Measurements from ENCODE around the gene KRTAP12-1. TPM values are rescaled to one million over a fixed set of nuclear protein-coding genes. Genes with fewer than 3 reads are reported as not detected.

Gene KRTAP12-1
- total and polyA plus RNA-seq, 2 donors (not counting 3 experiments of a cell fraction or from before 2014, with no cell fraction given) = not detected

DNA sequence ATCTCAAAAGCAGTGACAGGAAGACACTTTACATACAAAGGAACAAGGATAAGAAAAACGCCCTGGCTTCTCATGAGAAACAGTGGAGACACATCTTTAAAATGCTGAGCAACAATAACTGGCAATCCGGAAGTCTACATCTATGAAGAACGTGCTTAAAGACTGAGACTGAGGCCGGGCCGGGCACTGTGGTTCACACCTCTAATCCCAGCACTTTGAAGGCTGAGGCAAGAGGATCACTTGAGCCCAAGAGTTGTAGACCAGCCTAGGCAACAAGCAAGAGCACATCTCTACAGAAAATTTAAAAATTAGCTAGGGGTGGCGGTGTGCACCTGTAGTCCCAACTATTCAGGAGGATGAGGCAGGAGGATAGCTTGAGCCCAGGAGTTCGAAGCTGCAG lies 2.1 kb upstream of the KRTAP12-1 start:
- TF ChIP-seq JUN (IDR thresholded peaks at IDR 0.05; ENCODE audit: borderline replicate concordance, insufficient read depth, insufficient read length, low read depth) (no peak), MYC (IDR thresholded peaks at IDR 0.05; ENCODE audit: low read depth, low read length) (no peak), GATA2 (IDR thresholded peaks at IDR 0.05; ENCODE audit: insufficient read depth, insufficient read length, low read depth, low read length) (no peak), EZH2 (IDR thresholded peaks at IDR 0.05; ENCODE audit: borderline replicate concordance, low read depth, low read length, severe bottlenecking) (no peak)
- TF ChIP-seq, protein P1, sequence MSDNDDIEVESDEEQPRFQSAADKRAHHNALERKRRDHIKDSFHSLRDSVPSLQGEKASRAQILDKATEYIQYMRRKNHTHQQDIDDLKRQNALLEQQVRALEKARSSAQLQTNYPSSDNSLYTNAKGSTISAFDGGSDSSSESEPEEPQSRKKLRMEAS (IDR thresholded peaks at IDR 0.05; ENCODE audit: insufficient read depth, insufficient read length) = no peak
- H4K20me1 ChIP-seq (replicated peaks; ENCODE audit: control insufficient read depth, extremely low read depth, insufficient read depth, low read length) = no peaks in the 10 kb centered on the region
- H3K4me2 ChIP-seq (ENCODE audit: insufficient read depth, low read length) = no peak overlapping the region
- no peak overlapping the region for H3K4me3 ChIP-seq (replicated peaks in 1 of 3; ENCODE audit: insufficient read depth in 1 of 3, low read depth in 1 of 3, low read length in 3 of 3)
- no peaks in the 10 kb centered on the region for H3K79me2 ChIP-seq (ENCODE audit: control insufficient read depth, insufficient read depth, low read length)
- peaks cover 5 to 10% of the 10 kb centered on the region in 2 experiments for H3K27me3 ChIP-seq (ENCODE audit: control insufficient read depth in 2 of 2, insufficient read depth in 2 of 2, low read length in 2 of 2)
- H2AFZ ChIP-seq (ENCODE audit: low read depth, low read length) = no peak overlapping the region
- dilution Hi-C loops (cut with MboI; ENCODE audit: extremely low pct_ligation_motif_present, low sequenced_read_pairs) = no loop called here
- no peaks in the 10 kb centered on the region for H3K4me1 ChIP-seq (ENCODE audit: control insufficient read depth, extremely low read depth, insufficient read depth, low read length)
- CTCF ChIA-PET = interaction anchor here (1.3 to 2.2 kb wide), 3 partner anchors 11 to 109 kb away, joined by 3 to 5 read pairs (median 3); no protein-coding TSS in a partner anchor
- no peak overlapping the region for H3K9ac ChIP-seq (replicated peaks; ENCODE audit: extremely low read depth, insufficient read depth, low read length)
- no peaks in the 10 kb centered on the region for H3K9me1 ChIP-seq (replicated peaks; ENCODE audit: control insufficient read depth, extremely low read depth, insufficient read depth, low read length)
- intact Hi-C loops (cut with micrococcal nuclease) = no loop called here
- no peaks in the 10 kb centered on the region for H3K36me3 ChIP-seq (ENCODE audit: control insufficient read depth in 2 of 2, extremely low read depth in 1 of 2, insufficient read depth in 2 of 2, low read length in 2 of 2)
- no peak for DNase-seq (ENCODE audit: low read depth, low spot score)
- BruUV-seq (replicated peaks) = no TSS peak
- H3K27ac ChIP-seq (ENCODE audit: insufficient read depth, low read depth, low read length) = no peak overlapping the region
- FAIRE-seq = no peak
- POLR2A ChIA-PET = no interaction called here
- no peaks in the 10 kb centered on the region for H3K9me3 ChIP-seq (replicated peaks; ENCODE audit: control insufficient read depth, insufficient read depth, low read length)

DNA sequence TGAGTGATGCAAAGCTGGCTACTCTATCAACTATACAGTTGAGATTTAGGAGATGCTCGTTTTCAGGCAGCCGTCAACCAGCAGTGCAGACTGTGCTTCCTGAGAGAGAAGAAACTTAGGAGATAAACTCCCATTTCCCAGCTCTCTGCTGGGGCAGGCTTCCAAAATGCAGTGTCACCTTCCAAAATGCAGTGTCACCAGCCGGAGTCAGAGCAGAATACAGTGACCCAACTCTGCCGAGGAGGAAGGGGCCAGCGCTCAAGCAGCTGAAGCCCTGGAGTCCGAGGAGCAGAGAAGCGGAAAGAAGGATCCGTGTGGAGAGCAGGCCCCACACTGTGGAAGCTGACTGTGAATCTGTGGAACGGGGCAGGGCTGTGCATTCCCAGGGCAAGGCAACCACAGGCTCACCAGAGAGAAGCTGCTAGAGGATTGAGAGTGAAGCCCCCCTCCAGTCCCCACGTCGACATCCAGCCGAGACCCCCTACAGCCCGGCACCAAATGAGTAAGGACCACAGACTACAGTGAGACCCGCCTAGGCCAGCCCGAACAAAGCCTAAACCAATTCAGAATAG lies 703 bp upstream of the KRTAP12-1 start:
- Histone ChIP-seq H3K4me3 (replicated peaks in 1 of 3; ENCODE audit: insufficient read depth in 1 of 3, low read depth in 1 of 3, low read length in 3 of 3) (no peak overlapping the region), H3K27ac (ENCODE audit: insufficient read depth, low read depth, low read length) (no peak overlapping the region), H2AFZ (ENCODE audit: low read depth, low read length) (no peak overlapping the region), H3K9me1 (replicated peaks; ENCODE audit: control insufficient read depth, extremely low read depth, insufficient read depth, low read length) (no peaks in the 10 kb centered on the region), H4K20me1 (replicated peaks; ENCODE audit: control insufficient read depth, extremely low read depth, insufficient read depth, low read length) (no peaks in the 10 kb centered on the region), H3K27me3 (ENCODE audit: control insufficient read depth in 2 of 2, insufficient read depth in 2 of 2, low read length in 2 of 2) (peaks cover 4 to 10% of the 10 kb centered on the region in 2 experiments), H3K79me2 (ENCODE audit: control insufficient read depth, insufficient read depth, low read length) (no peaks in the 10 kb centered on the region), H3K4me2 (ENCODE audit: insufficient read depth, low read length) (no peak overlapping the region), H3K9me3 (replicated peaks; ENCODE audit: control insufficient read depth, insufficient read depth, low read length) (no peaks in the 10 kb centered on the region), H3K36me3 (ENCODE audit: control insufficient read depth in 2 of 2, extremely low read depth in 1 of 2, insufficient read depth in 2 of 2, low read length in 2 of 2) (no peaks in the 10 kb centered on the region), H3K9ac (replicated peaks; ENCODE audit: extremely low read depth, insufficient read depth, low read length) (no peak overlapping the region), H3K4me1 (ENCODE audit: control insufficient read depth, extremely low read depth, insufficient read depth, low read length) (no peaks in the 10 kb centered on the region)
- ChIA-PET CTCF (no interaction called here), POLR2A (no interaction called here)
- intact Hi-C loops (cut with micrococcal nuclease) = no loop called here
- DNase-seq (ENCODE audit: low read depth, low spot score) = no peak
- dilution Hi-C loops (cut with MboI; ENCODE audit: extremely low pct_ligation_motif_present, low sequenced_read_pairs) = no loop called here
- TF ChIP-seq, protein P1 (IDR thresholded peaks at IDR 0.05; ENCODE audit: insufficient read depth, insufficient read length) = no peak
- TF ChIP-seq POLR2A (IDR thresholded peaks at IDR 0.05; ENCODE audit: low read depth, low read length) (no peak), FOS (IDR thresholded peaks at IDR 0.05; ENCODE audit: borderline replicate concordance, insufficient read depth, low read length) (no peak), GATA2 (IDR thresholded peaks at IDR 0.05; ENCODE audit: insufficient read depth, insufficient read length, low read depth, low read length) (no peak), POLR2AphosphoS5 (IDR thresholded peaks at IDR 0.05; ENCODE audit: insufficient read depth, low read depth, low read length) (no peak), JUN (IDR thresholded peaks at IDR 0.05; ENCODE audit: borderline replicate concordance, insufficient read depth, insufficient read length, low read depth) (no peak), MYC (IDR thresholded peaks at IDR 0.05; ENCODE audit: low read depth, low read length) (no peak), EZH2 (IDR thresholded peaks at IDR 0.05; ENCODE audit: borderline replicate concordance, low read depth, low read length, severe bottlenecking) (no peak)
- TF ChIP-seq, protein P2, sequence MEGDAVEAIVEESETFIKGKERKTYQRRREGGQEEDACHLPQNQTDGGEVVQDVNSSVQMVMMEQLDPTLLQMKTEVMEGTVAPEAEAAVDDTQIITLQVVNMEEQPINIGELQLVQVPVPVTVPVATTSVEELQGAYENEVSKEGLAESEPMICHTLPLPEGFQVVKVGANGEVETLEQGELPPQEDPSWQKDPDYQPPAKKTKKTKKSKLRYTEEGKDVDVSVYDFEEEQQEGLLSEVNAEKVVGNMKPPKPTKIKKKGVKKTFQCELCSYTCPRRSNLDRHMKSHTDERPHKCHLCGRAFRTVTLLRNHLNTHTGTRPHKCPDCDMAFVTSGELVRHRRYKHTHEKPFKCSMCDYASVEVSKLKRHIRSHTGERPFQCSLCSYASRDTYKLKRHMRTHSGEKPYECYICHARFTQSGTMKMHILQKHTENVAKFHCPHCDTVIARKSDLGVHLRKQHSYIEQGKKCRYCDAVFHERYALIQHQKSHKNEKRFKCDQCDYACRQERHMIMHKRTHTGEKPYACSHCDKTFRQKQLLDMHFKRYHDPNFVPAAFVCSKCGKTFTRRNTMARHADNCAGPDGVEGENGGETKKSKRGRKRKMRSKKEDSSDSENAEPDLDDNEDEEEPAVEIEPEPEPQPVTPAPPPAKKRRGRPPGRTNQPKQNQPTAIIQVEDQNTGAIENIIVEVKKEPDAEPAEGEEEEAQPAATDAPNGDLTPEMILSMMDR (IDR thresholded peaks at IDR 0.05; ENCODE audit: extremely low read depth in 1 of 2, insufficient read depth in 1 of 2, low read depth in 1 of 2, low read length in 2 of 2) = no peak
- BruUV-seq (replicated peaks) = no TSS peak
- no peak for FAIRE-seq
